GM19467 (cell line): ENCODE results near the gene CFAP73.
"Not testable (repeated sequence)": the region's sequence is repeated elsewhere in the genome, so short reads cannot be mapped to it uniquely, and the experiment has no call there.

Source experiments
- ATAC-seq: cut with Tn5 transposase; IDR thresholded peaks from one replicate; pipeline ENCODE4 v1.9.1; 2021; ENCODE audit warnings: mild to moderate bottlenecking, moderate library complexity; ENCODE audit not compliant: unreplicated experiment

The CFAP73 gene

DNA sequence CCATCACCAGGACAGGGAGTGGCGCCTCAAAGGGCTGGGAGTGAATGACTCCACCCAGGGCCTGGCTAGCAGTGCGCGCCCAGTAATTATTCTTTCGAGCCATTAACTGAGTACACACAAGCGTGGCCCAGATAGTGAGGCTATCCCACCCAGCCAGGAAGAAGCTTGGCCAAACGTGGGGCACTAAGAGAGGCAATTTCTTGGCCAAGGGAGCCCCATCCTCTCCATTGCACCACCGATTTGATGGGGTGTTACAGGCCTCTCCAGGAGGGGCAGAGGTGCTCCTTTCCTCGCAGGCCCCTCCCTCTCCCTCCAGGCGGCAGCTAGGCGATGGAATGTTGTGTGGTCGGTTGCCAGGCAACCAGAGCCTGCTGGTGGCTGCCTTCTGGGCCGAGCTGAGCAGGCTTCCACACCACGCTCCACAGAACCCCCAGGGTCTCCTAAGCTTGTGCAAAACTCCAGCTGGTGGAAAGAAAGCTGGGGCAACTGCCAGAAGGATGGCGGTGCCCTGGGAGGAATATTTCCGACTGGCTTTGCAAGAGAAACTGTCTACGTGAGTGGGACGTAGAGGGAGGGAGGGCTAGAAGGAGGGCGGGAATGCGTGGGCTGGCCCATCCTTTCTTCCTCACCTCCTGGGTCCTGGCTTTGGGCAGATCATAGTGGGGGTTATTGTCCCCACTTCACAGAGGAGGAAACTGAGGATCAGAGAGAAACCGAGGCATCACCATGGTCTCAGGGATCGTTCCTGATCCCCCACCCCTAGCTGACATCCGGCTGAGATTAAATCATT is at the start of gene CFAP73:
Gene CFAP73, plus strand, starts transcription at position 364 of the 790 bp plus-strand sequence. Its CDS starts 134 bp downstream, at position 498.
- ATAC-seq: no peak

DNA sequence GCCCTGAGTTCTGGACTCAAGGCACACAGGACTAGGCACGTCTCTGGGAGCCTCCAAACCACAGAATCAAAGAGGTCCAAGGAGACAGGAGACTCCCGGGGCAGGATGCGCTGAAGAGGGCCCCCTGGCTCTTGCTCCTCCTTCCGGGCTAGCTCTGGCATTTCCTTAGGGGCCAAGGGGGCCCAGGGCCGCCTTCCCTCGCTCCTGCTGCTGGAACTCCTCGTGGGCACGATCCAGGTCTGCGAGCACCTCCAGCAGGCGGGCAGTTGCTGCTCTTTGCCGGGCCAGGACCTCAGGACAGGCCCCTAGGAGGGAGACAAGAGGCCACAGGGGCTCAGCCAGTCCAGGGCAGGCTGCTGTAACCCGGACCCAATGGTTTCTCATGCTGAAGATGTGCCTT is 49.8 kb upstream of the CFAP73 start:
- ATAC-seq: no peak

DNA sequence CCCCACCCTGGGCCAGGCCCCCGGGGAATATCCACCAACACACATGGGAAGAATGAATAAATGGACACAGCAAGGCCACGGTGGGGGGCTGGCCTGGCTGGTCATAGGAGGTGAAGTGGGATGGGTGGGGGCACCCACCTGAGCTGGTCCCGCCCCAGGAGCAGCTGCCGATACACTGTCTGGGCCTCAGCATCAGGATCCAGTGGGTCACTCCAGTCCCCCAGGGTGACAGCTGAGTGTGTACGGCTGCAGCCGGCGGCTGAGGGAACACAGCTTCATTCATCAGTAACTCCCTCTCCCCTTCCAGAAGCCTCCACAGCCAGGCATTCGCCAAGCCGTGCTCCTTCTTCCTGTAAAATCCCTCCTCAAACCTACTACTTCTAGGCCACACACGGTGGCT is 47.8 kb upstream of the CFAP73 start:
- no peak for ATAC-seq

DNA sequence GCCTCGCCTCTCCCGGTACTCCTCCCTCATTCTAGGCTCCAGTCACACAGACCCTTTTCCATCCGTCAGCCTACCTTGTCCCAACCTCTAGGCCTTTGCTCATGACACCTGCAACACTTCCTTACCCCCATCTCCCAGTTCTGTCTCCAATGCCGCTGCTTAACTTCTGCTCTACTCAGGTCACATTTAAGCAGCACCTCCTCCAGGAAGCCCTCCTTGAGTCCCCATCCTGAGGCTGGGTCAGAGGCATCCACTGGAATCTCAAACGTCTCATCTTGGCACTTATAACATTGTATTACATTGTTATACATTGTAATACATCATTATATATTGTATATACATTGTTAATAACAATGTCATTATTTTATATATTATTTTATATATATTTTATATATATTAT is 46.7 kb upstream of the CFAP73 start:
- ATAC-seq: no peak

DNA sequence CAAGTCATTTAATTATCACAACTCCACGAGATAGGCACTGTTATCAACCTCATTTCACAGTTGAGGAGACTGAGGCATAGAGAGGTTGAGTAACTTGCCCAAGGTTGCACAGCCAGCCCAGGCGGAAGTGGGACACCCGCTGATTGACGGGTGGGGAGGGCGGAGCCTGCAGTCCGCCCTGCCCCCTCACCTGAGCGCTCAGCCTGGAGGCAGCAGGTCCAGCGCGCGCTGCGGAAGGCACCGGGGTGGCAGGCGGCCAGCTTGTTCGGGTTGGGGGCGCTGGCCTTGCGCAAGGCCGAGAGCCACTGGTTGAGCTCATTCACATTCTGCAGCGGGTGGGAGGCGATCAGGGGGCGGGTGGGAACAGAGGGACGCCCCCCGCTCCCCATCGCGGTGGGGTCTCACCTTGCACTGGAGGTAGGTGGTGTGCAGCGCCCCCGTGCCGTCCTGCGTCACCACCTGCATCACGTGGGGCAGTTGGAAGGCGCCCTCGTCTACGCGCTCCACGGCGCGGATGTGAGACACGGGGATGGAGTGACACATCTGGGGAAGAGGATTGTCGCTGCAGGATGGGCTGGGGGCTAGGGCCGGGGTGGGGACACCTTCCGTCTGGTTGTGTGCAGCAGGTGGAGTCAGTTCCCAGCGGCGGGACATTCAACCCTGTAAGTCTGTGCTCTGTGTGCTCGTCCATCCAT is 45.6 kb upstream of the CFAP73 start:
- ATAC-seq: no peak

DNA sequence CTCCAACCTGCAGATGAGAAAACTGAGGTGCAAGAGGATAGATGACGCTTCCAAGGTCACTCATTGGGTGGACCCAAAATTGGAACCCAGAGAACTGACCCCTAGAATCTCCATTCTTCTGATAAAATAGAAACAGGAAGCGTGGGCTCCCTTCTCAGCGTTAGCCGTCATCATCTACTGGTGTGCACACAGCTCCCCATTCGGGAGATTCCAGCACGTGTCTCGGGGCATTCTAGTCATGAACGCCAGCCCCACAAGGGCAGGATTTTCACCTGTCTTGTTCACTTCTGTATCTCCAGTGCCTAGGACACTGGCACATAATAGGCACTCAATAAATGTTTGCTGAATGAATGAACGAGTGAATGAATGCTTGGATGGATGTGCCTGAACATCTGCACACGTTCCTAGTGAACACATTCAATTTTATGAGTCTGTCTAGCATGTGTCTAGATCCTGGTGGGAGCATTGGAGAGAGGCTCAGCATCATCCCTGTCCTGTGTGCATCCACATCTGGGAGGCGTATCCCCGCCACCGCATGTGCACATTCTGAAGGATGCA is 44.5 kb upstream of the CFAP73 start:
- ATAC-seq: no peak

DNA sequence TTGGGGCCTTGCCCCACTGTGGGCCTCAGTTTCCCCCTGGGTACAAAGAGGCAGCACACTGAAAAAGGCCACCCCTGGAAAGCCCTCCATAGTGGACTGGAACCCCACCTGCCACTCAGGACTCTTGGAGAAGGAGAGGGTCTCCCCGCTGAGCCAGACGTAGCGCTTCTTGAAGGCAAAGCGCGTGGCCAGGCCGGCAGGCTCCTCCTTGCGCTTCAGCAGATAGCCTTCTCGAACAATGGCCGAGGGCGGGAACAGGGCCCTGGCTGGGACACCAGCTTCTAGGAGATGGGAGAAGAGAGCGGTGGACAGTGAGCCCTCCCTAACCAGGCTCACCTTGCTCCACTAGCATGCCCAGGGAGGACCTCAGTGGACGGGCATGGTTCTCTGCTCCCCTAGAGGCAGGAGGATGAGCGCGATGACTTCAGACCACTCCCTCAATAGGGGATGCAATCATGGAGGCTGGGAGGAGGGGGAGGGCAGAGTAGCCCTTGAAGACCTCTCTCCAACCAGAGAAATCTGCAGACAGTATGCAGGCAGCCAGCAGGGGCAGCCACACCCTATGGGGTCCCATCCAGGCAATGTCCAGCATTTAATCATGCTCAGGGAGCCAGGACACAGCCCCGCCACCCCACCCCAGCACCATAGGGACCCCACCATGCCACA is 43.8 kb upstream of the CFAP73 start:
- no peak for ATAC-seq

DNA sequence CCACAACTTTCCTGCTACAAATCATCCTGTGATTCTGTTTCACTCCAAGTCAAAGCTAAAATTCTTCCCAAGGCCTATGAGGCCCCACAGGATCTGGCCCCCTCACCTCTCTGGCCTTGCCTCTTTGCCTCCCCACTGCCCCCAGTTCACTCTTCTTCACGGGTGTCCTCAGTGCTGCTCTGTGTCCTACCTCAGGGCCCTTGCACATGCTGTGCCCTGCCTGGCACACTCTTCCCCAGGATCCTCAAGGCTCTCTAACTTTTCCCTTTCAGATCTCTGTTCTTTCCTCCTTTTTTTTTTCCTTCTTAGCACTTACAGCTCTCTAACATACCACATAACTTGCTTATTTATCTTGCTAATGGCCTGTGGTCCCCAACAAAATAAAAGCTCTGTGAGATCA is 43.2 kb upstream of the CFAP73 start:
- ATAC-seq: no peak

DNA sequence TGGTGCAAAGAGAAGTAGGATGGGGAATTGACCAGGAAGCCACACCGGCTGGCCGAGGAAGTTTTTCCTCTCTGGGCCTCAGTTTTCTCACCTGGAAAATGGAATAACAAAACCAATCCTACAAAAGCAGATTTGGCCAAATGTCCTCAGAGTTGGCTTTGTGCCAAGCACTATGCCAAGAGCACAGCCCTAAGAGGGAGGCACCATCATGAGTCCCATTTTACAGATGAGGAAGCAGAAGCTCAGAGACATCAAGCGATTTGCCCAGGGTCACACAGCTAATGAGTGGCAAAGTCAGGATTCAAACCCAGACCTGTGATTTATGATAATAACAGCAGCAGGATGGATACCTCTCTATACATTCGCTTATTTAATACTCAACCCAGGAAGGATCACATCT is 41.2 kb upstream of the CFAP73 start:
- ATAC-seq: no peak

DNA sequence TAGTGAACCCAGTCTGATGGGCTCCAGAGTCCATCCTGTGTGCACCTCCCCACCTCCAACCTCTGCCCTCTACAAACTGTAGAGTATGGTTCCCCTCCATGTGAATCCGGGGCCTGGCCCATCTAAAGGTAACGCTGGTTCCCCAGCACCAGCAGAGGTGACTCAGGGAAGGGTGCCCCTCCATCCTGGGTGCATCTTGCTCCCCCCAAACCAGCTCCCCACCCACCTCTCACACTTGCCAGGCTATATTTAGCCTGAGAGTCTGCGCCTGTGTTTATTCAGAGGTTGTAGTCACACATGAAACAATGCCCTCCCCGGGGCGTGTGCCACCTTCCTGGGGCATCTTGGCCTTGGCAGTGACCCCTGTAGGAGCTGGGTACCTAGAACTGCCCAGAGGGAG is 40.2 kb upstream of the CFAP73 start:
- no peak for ATAC-seq

DNA sequence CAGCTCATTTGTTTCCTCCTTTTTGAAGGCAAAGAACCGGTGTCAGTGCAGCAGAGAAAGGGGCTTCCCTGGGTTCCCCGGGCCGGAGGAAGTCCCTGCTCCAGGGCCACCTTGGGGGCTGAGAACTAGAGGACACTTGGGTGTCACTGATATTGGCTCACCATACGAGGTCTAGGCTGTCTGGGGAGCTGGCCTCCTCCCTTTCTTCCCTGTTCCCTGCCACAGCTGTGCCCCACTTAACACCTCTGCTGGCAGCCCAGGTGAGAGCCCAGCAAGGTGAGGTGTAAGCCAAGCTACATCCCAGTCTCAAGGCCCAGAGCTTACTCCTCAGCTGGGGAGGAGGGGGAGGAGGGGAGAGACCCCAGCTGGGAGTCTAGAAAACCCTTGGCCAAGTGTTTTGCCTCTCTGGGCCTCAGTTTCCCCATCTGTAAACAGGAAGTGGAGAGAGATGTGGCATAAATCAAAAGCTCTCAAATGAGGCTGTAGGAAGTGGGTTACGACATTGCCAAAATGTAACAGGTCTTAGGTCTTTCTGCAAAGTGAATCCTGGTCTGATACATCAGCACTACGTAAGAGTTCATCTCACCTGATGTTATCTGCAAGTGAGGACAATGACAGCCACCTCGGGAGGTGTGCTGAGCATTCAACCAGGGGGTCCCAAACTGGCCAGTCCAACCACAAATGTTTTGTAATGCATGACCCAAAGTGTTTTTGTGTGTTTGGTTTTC is 39.5 kb upstream of the CFAP73 start:
- ATAC-seq: no peak

DNA sequence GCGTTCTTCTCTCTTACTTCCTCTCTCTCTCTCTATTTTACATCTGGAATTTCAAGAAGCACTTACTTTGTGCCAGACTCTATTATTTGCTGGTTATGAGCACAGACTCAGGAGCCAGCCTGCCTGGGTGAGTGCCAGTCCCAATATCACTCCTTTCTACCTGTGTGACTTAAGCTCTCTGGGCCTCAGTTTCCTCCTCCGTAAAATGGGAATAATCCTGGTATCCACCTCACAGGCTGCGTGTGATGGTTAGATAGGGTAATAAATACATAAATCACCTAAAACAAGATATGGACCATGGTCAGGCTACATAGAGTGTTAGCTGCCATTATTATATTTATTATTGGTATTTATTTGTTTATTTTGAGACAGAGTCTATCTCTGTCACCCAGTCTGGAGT is 38.3 kb upstream of the CFAP73 start:
- no peak for ATAC-seq

DNA sequence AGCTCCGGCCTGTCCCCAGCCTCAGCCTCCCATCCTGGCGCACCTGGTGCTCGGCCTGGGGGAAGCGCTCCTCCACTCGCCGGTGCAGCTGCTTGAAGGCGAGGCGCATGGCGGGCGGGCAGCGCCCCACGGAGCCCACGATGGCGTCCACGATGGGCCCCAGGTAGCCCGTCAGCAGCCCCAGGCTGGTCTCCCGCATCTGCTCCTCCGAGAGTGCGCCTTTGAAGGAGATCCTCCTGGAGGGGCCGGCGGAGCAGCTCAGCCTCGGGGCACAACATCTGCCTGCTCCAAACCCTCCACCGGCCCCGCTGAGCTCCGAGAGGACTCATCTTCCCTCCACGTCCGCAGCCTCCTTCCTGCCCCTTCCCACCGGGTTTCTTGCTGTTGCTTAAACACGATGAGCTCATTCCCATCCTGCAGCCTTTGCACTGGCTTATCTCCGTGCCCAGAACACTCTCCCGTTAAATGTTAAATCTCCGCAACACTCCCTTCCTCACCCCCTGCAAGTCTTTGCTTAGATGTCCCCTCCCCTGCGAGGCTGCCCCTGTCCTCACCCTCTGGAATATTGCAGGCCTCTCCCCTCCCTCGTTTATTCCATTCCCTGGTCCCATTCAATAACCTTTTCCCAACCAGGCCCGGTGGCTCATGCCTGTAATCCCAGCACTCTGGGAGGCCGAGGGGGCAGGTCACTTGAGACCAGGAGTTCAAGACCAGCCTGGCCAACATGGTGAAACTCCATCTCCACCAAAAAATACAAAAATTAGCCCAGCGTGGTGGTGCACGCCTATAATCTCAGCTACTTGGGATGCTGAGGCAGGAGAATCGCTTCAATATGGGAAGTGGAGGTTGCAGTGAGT is 37.3 kb upstream of the CFAP73 start:
- no peak for ATAC-seq

DNA sequence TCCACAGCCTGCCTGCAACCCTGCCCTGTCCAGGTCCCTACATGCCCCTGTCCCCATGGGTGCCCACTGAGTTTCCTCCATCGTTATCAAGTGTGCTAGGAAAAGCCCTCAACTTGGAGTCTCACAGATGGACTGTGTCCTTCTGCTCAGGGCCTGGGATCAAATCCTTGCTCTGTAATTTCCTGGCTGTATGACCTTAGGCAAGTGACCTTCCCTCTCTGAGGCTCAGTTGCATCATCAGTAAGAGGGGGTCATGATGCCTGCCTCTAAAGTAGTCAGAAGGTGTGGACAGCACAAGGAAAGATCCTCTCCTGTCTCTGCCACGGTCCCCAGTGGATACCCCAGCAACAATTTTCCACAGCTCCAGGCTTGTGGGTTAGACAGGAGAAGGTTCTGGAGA is 36.1 kb upstream of the CFAP73 start:
- no peak for ATAC-seq

DNA sequence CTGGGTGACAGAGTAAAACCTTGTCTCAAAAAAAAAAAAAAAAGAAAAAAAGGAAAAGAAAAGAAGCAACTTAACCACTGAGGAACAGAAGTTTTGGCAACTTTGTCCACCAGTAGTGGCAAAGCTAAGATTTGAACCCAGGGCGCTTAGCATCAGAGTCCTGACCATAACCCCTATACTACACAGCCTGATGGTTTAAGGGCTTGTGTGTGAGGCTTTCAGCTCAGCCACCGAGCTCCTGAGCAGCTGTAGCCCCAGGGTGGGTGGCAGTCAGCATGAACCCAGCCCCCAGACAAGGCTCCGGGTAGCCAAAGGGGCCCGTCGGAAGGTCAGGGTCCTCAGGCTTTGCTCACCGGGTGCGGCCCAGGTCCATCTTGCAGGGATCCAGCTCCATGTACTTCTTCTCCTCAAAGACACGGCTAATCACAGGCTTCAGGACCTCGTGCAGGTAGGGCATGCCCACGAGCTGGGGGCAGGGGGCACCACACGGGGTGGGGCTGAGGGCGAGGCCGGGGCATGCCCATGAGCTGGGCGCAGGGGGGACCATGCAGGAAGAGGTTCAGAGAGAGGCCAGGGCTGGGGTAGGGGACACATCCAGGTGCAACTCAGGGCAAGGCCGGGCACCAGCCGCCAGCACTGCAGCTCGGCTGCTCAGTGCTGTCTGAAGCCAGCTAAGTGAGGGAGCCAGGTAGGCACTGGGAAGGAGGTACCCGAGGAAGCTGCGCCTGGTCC is 34.9 kb upstream of the CFAP73 start:
- no peak for ATAC-seq

DNA sequence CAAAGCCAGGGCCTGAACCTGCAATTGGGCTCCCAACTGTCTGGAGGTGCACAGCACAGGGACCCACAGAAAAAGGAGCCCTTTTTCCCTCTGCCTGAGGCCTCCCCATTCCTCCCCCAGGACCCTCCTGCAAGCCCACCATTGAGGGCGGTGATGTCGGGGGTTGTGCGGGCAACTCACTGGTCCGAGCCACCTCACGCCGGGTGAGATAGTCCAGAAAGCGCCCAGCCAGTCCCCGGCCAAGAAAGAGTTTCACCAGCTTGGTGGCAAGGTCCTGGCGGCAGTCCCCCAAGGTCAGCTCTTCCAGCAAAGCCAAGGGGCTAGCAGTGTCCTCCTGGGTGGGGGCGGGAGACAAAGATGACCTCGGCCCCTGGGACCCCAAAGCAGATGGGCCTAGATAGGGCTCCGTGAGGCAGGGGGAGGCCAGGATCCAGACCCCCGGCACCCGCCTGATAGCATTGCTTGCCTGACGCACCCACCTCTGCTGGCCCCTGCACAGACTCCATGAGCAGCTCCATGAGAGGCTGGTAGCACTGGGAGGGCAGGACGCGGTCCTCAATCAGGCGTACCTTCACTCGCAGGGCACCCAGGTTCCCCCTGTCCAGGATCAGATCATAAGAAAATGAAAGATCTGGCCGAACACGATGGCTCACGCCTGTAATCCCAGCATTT is 33.9 kb upstream of the CFAP73 start:
- ATAC-seq: no peak

DNA sequence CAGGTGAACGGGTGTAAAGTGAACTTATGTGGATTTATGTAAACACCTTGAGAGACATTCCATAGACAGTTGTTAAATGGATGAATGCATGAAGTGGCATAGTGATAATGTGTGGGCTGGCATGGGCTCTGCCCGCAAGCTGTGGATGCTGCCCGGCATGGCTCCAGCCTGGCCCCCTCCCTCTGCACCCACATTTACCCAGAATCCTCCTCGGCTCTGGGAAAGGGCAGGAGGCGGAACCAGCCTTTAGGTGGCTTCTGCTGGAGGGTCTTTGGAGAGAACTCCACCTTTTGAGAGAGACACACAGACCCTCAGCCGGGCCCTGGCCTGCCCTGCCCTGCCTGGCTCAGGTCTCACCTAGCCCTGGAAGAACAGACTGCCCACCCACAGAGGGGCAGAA is 32.6 kb upstream of the CFAP73 start:
- no peak for ATAC-seq

DNA sequence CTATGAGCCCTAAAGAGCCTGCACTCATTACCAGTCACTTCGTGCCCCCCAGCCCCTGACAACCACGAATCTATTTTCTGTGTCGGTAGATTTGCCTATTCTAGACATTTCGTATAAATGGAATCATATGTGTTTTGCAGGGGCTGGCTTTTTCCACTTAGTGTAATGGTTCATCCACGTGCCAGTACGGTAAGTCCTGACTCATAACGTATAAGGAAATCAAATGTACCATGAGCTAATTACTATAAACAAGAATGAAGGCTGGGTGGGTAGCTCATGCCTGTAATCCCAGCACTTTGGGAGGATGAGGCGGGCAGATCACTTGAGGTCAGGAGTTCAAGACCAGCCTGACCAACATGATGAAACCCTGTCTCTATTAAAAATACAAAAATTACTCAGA is 31.8 kb upstream of the CFAP73 start:
- ATAC-seq: not testable (repeated sequence)

DNA sequence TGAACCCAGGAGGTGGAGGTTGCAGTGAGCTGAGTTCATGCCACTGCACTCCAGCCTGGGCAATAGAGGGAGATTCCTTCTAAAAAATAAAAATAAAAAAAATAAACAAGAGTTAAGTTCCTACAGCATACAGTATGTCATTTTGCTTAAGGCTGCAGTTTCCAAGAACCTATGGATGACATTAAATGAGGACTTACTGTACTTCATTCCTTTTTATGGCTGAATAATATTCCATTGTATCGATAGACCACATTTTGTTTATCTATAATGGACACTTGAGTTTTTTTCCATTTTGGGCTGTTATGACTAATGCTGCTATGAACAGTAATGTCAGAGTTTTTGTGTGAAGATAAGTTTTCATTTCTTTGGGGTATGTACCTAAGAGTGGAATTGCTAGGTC is 31.4 kb upstream of the CFAP73 start:
- ATAC-seq: no peak
